RPMI8226 (cell line): ENCODE data around the gene DOLPP1.

Source experiments
- DNase-seq: peaks from one replicate; pipeline ENCODE4 v3.0.0-alpha.2; 2015

Gene DOLPP1

GRCh38 chr9:129068110-129068509 is 12.8 kb upstream of the DOLPP1 start:
- DNase-seq, result no peak

DNA sequence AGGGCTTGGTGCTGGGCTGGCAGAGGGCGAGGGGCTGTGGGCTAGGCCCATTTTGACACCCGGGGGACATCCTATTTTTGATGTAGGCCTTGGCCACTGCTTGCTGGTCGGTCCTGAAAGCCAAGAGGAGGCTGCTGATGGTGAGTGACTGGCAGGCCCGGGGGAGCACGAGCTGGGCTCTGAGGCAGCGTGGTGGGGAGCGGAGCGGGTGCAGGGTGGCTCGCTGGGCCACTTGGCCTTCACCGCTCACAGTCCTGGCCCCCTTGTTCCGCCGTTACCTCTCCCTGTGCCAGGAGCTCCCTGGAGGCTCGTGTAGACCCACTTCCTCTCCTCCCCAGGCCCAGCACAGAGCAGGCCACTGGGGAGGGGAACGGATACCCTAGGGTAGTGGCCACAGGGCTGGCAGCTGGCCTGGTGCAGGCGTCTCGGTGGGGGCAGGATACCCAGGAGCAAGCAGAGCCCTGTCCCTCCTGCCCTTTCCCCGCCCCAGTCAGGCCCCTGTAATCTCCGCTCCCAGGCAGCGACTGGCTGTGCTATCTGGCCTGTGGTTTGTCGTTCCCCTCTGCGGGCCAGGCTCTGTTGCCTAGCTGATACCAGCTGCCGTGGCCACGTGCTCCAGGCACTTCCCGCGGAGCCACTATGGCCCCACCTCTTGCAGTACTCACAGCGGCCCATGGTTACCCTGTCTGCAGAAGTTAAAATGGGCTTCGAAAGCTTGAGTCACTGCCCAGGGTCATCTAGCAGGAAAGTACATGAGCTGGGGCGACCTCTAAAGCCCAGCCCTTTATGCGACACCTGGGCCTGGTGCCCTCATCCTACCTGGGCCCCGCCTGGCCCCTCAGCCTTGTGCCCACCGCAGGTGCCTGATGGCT is 11.7 kb upstream of the DOLPP1 start:
- no peak for DNase-seq

GRCh38 chr9:129069862-129070641 is 10.9 kb upstream of the DOLPP1 start:
- DNase-seq, result no peak

DNA sequence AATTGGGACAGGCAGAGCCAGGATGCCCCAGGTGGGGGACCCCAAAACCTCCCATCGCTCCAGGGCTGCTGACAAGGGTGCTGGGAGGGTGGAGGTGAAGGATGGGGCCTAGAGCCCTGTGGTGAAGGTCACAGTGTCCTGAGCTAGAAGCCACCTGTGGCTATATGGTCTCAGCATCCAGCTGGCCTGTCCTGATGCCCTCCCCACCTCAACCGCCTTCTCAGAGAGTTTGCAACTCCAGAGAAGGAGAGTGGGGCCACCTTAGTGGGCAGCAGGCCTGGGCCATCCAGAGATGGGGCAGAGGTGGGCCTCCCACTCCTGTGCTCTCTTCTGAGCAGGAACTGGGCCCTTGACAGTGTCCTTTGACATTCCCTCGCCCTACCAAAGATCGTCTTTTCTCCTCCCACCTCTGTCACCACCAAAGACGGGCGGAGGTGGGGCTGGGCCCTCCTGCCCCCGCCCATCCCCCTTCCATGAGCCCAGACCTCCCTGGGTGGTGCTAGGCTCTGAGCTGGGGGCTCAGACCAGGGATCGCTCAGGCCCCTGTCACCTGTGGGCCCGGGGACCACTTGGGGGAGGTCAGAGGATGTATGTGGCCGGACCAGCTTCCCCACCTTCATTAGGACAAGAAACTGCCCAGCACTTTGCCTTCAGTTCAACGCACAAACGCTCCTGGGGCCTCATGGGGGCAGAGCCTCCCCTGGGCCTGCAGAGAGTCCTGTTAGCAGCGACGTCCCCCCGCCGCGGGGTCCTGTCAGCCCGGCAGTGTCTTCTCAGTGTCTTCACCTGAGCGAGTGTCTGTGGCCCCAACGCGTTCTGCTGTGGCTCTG is 10.0 kb upstream of the DOLPP1 start:
- no peak for DNase-seq

- DNase-seq, result no peak
These were observed 9.3 kb upstream of the DOLPP1 start for GRCh38 chr9:129071526-129072126.

DNA sequence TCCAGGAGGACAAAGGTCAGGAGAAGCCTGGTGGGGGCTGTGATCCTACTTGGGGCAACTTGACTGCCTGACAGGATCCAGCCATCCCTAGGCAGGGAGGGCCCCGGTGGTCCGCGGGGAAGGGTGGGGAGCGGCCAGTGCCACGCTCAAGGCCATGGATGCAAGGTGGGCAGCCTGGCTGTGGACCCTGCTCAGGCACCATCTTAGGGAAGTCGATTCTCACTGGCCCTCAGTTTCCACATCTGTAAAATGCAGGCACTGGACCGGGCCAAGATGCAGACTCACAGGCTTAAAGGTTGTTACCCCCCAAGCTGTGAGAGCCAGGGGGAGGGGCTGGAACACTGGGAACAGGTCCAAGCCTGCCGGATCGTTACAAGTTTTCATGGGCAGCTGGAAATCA is 8.7 kb upstream of the DOLPP1 start:
- no peak for DNase-seq

DNA sequence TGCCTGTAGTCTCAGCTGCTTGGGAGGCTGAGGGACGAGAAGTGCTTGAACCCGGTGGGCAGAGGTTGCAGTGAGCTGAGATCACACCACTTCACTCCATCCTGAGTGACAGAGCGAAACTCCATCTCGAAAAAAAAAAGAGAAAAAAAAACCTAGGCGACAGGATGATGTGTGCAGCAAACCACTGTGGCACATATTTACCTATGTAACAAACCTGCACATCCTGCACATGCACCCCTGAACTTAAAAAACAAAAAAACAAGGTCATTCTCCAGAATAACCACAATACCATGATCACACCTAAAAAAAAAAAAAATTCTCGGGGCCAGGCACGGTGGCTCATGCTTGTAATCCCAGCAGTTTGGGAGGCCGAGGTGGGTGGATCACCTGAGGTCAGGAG is 7.5 kb upstream of the DOLPP1 start:
- no peak for DNase-seq

GRCh38 chr9:129074106-129074505 is 6.8 kb upstream of the DOLPP1 start:
- no peak for DNase-seq

DNA sequence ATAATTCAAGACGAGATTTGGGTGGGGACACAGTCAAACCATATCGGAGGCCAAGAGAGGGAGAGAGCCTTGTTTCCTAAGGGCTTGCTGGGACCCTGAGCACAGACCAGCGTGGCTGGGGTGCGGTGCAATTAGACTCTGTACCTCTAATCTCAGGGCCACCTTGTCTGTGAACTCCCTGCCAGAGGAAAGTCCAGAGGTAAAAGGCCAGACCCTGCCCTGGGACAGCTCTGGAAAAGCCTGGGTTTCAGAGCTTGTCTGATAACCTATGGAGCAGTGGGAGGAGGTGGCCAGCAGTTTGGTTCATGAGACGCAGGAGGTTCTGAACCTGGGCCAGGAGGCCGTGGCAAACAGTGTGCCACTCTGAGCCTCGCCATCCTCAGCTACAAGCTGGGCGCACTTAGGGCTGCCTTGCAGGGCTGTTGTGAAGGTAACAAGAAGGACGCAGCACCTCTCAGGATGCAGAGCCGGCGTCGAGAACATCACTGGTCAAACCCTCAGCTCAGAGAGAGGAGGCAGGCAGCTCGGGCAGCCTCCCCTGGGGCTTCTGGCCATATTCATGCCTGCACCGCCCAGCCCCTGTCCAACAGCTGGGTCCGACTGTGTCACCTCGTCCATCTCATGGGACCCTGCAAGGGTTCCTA is 4.8 kb upstream of the DOLPP1 start:
- no peak for DNase-seq

DNA sequence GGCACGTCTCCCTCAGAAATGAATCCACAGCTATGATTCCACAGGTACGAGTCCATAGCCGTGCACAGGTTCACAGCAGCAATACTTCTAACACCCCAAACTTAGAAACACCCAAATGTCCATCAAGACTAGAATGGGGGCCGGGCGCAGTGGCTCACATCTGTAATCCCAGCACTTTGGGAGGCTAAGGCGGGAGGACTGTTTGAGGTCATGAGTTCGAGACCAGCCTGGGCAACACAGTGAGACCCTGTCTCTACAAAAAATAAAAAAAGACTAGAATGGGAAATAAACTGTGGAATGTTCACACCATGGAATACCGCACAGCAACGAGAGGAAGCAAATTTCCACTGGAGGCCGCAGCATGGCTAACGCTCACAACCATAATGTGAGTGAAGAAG is 4.3 kb upstream of the DOLPP1 start:
- DNase-seq, result no peak

DNA sequence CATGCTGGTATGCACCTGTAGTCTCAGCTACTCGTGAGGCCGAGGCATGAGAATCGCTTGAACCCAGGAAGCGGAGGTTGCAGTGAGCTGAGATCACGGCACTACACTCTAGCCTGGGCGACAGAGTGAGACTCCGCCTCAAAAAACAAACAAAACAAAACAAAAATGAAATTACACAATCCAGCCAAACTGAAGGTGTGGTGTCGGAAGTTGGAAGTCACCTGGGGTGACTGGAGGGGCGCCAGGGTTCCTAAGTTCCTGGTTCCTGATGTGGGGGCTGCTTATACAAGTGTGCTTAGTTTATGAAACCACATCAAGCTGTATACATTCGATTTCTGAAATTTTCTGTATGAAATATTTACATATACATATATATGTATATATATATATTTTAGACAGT is 3.7 kb upstream of the DOLPP1 start:
- no peak for DNase-seq

- DNase-seq, result no peak
These were observed 2.0 kb upstream of the DOLPP1 start for GRCh38 chr9:129078691-129079503.

- DNase-seq, result no peak
These were observed 1.1 kb upstream of the DOLPP1 start for GRCh38 chr9:129079829-129080228.

DNA sequence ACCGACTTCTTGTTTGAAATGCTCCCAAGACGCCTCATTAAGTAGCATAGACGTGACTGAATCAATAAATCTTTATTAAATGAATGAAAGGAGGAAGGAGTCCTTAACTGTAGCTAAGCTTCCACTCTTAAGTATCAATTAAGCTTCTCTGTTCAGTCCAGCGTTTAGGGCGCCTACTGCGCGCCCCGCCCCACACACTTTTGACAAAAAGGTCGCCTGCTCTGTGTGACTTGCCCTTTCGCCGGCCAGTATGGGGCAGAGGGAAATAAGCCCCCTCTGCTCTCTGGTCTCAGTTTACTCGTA is 662 bp upstream of the DOLPP1 start:
- DNase-seq, result no peak

DNA sequence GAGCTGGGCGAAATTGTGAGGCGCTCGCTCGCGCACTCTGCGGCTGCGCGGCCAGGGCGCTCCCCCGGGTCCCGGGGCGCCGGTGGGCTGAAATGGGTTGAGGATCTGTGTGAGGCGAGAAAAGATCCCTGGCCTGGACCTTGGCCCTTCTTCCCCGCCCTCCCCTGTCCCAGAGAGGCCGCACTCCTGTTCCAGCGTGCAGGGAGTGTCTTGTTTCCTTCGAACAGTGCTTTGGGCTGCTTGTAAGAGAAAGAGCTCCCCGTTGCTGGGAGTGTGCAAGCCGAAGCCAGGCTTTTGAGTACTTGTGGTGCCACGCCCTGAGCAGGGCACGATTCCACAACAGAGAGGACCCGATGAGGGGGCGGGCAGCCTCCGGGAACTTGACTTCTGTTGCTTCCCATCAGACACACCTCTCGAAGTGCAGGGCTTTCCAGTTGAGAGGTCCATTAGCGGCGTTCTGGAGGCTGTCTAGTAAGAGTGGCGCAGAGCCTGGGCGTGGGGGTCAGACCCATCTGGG is 535 bp downstream of the DOLPP1 start:
- peak; percentile 29 for DNase-seq

GRCh38 chr9:129084087-129084486 is 3.2 kb downstream of the DOLPP1 start:
- no peak for DNase-seq

- DNase-seq, result no peak
These were observed 8.3 kb downstream of the DOLPP1 start for GRCh38 chr9:129089246-129089645.

GRCh38 chr9:129093602-129094386 is 12.9 kb downstream of the DOLPP1 start:
- DNase-seq, result no peak

GRCh38 chr9:129094387-129095169 is 13.7 kb downstream of the DOLPP1 start:
- no peak for DNase-seq

DNA sequence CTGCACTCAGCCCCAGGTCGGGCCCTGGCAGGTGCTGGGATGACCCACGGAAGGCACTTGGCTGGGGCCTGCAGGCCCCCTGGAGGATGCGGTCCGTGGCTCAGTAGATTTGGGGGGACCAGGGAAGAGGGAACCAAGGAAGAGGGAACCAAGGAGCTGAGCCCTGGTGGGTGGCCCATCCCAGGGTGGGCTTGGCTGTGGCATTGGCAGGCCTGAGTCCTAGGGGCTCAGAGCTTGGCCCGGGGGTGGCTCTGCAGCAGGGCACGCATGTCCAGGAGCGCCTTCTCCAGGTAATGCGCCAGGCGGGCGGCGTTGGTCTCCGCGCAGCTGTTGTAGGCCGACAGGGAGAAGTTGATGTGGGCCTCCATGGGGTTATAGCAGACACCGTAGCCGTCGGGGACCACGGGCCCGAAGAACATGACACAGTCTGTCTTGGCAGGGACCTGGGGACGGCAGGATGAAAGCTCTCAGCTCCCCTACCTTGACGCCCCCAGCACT is 14.3 kb downstream of the DOLPP1 start:
- no peak for DNase-seq
